DND-41 (cell line): ENCODE data around the gene SERAC1.

ENCODE experiments used
- ATAC-seq: fragments of 200-7000 bp; cut with Tn5 transposase; 3 replicates; pipeline ENCODE4 v1.9.1; 2021; ENCODE audit warnings: low read depth; ENCODE audit not compliant: insufficient read depth
- DNase-seq: peaks from one replicate; pipeline ENCODE4 v3.0.0-alpha.2; 2020
- H2AFZ ChIP-seq: 2 replicates; pipeline ENCODE4 v1.6.0; 2012; ENCODE audit warnings: low read depth, low read length
- H3K27ac ChIP-seq: 2 replicates; pipeline ENCODE4 v1.5.1; 2012; ENCODE audit warnings: low read length, inconsistent platforms
- H3K27me3 ChIP-seq: fragments of 200-600 bp; sonication (generic); 2 replicates; pipeline ENCODE4 v1.6.0; 2012; ENCODE audit warnings: low read length, mild to moderate bottlenecking, inconsistent platforms; ENCODE audit not compliant: insufficient read depth, poor library complexity
- H3K36me3 ChIP-seq: 2 replicates; pipeline ENCODE4 v1.5.1; 2012; ENCODE audit warnings: low read length, inconsistent platforms; ENCODE audit not compliant: insufficient read depth
- H3K4me1 ChIP-seq: 2 replicates; pipeline ENCODE4 v1.5.1; 2012; ENCODE audit warnings: mild to moderate bottlenecking, low read length; ENCODE audit not compliant: insufficient read depth
- H3K4me2 ChIP-seq: 2 replicates; pipeline ENCODE4 v1.6.0; 2012; ENCODE audit warnings: mild to moderate bottlenecking, moderate library complexity, low read length, inconsistent platforms; ENCODE audit not compliant: insufficient read depth
- H3K4me3 ChIP-seq, 2 experiments: fragments of 200-600 bp in 1 of 2; shearing (Covaris generic) in 1 of 2; 2 replicates each; pipeline ENCODE4 v1.5.1; 2012 to 2016; ENCODE audit warnings: inconsistent platforms in 2 of 2, low read length in 2 of 2, mild to moderate bottlenecking in 2 of 2, low read depth in 1 of 2, moderate library complexity in 1 of 2
- H3K79me2 ChIP-seq: 2 replicates; pipeline ENCODE4 v1.6.0; 2012; ENCODE audit warnings: low read length, inconsistent platforms; ENCODE audit not compliant: insufficient read depth
- H3K9ac ChIP-seq: 2 replicates; pipeline ENCODE4 v1.6.0; 2012; ENCODE audit warnings: low read depth, mild to moderate bottlenecking, inconsistent platforms, low read length, moderate library complexity
- H3K9me3 ChIP-seq: 2 replicates; pipeline ENCODE4 v1.5.1; 2012; ENCODE audit warnings: low read length, moderate library complexity, mild to moderate bottlenecking, inconsistent platforms; ENCODE audit not compliant: insufficient read depth, severe bottlenecking
- H4K20me1 ChIP-seq: 2 replicates; pipeline ENCODE4 v1.6.0; 2012; ENCODE audit warnings: low read length; ENCODE audit not compliant: insufficient read depth
- EZH2 ChIP-seq: IDR thresholded peaks from 3 replicates; pipeline ENCODE4 v1.6.1; 2012; ENCODE audit warnings: borderline replicate concordance, low read depth, mild to moderate bottlenecking, moderate library complexity, low read length, inconsistent platforms; ENCODE audit not compliant: severe bottlenecking
- TF ChIP-seq, protein P1 (sequence below): IDR thresholded peaks from 2 replicates; pipeline ENCODE4 v1.5.1; 2012; ENCODE audit warnings: borderline replicate concordance, low read length, moderate library complexity, mild to moderate bottlenecking; ENCODE audit not compliant: poor library complexity, severe bottlenecking; ENCODE audit errors: extremely low read depth

Gene SERAC1

DNA sequence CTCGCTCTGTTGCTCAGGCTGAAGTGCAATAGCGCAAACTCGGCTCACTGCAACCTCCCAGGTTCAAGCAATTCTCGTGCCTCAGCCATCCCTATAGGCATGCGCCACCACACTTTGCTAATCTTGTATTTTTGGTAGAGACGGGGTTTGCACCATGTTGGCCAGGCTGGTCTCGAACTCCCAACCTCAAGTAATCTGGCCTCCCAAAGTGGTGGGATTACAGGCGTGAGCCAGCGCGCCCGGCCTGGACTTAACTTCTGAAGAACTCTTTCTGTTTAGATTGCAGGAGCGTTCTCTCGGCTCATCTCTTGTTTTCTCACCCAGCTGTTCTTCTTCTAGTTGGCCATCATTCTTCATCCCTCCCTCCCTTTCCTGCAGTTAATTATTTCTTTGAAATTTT, 30.4 kb upstream of the SERAC1 start:
- no peak for ATAC-seq
- H3K27ac ChIP-seq = no peak overlapping the region
- DNase-seq = no peak

DNA sequence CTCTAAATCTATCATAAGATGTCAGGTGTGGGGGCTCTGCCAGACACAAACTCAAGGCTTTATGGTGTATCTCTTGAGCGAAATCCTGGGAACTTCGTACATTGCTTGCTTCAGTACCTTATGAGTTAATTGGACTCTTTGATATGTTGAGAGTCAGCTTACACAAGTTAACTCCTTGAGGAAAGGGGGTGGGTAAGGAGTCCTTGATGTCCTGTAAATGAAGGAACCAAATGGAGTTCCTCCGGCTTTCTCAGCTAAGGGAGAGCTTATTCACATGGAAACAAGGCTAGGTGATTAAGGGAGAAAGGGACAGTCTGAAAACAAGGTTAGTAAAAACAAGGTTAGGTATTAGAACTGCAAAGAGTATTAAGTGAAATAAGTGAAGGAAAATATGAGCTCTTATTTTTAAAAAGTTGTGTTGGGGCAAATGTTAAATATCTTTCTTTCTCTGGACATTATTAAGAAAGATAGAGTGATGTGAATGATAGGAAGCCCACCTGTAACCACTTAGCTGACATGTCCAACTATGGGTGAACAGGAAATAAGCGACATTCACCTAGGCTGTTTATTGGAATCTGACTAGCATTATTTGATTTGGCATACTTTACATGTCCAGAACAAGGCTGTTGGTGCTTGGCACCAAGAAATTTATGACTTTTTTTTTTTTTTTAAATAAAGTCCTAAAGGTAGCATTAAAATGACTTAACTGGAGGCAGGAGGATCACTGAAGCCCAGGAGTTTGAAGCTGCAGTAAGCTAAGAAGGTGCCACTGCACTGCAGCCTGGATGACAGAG, 26.6 kb upstream of the SERAC1 start:
- no peaks in the 10 kb centered on the region for H3K79me2 ChIP-seq
- TF ChIP-seq, protein P1, sequence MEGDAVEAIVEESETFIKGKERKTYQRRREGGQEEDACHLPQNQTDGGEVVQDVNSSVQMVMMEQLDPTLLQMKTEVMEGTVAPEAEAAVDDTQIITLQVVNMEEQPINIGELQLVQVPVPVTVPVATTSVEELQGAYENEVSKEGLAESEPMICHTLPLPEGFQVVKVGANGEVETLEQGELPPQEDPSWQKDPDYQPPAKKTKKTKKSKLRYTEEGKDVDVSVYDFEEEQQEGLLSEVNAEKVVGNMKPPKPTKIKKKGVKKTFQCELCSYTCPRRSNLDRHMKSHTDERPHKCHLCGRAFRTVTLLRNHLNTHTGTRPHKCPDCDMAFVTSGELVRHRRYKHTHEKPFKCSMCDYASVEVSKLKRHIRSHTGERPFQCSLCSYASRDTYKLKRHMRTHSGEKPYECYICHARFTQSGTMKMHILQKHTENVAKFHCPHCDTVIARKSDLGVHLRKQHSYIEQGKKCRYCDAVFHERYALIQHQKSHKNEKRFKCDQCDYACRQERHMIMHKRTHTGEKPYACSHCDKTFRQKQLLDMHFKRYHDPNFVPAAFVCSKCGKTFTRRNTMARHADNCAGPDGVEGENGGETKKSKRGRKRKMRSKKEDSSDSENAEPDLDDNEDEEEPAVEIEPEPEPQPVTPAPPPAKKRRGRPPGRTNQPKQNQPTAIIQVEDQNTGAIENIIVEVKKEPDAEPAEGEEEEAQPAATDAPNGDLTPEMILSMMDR = no peak
- no peak for TF ChIP-seq EZH2
- H4K20me1 ChIP-seq = no peaks in the 10 kb centered on the region
- DNase-seq = no peak
- H3K36me3 ChIP-seq = peaks cover 14% of the 10 kb centered on the region
- no peaks in the 10 kb centered on the region for H3K9me3 ChIP-seq
- H3K4me3 ChIP-seq = no peak overlapping the region
- H3K9ac ChIP-seq = no peak overlapping the region
- ATAC-seq = no peak
- H3K27me3 ChIP-seq = no peaks in the 10 kb centered on the region
- H3K27ac ChIP-seq = no peak overlapping the region
- H2AFZ ChIP-seq = no peak overlapping the region
- H3K4me1 ChIP-seq = no peaks in the 10 kb centered on the region
- H3K4me2 ChIP-seq = no peak overlapping the region

More for the DNA sequence above, 30.4 kb upstream of the SERAC1 start:
- no peak for TF ChIP-seq EZH2
- TF ChIP-seq, protein P1 = no peak
- no peaks in the 10 kb centered on the region for H3K4me1 ChIP-seq
- H3K9ac ChIP-seq = no peak overlapping the region
- no peaks in the 10 kb centered on the region for H4K20me1 ChIP-seq
- H3K4me3 ChIP-seq = no peak overlapping the region
- H3K4me2 ChIP-seq = no peak overlapping the region
- no peaks in the 10 kb centered on the region for H3K79me2 ChIP-seq
- H2AFZ ChIP-seq = no peak overlapping the region
- H3K27me3 ChIP-seq = no peaks in the 10 kb centered on the region
- no peaks in the 10 kb centered on the region for H3K9me3 ChIP-seq
- H3K36me3 ChIP-seq = peaks cover under 1% of the 10 kb centered on the region; the same call in 1 of the 2 replicates

DNA sequence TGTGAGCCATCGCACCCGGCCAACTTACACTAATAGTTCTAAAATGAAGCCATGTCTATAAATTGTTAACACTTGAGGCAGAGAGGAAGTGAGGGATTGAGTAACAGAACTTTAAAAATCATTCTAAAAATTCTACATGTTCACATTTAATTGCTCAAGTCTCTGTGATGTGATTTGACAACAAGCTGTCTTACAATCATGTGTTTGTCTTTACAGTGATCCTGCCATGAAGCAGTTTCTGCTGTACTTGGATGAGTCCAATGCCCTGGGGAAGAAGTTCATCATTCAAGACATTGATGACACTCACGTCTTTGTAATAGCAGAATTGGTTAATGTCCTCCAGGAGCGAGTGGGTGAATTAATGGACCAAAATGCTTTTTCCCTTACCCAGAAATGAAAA, 23.7 kb upstream of the SERAC1 start:
- no peak overlapping the region for H3K9ac ChIP-seq
- no peaks in the 10 kb centered on the region for H3K9me3 ChIP-seq
- H3K4me1 ChIP-seq = no peaks in the 10 kb centered on the region
- H3K27me3 ChIP-seq = no peaks in the 10 kb centered on the region
- H3K4me3 ChIP-seq = no peak overlapping the region
- peaks cover 14% of the 10 kb centered on the region for H3K36me3 ChIP-seq
- no peak overlapping the region for H2AFZ ChIP-seq
- no peaks in the 10 kb centered on the region for H4K20me1 ChIP-seq
- DNase-seq = no peak
- no peak overlapping the region for H3K27ac ChIP-seq
- no peak overlapping the region for H3K4me2 ChIP-seq
- H3K79me2 ChIP-seq = no peaks in the 10 kb centered on the region
- ATAC-seq = no peak
- no peak for TF ChIP-seq EZH2
- TF ChIP-seq, protein P1 = no peak
